Erythroblast (primary cell): ENCODE measurements around the gene TSPAN9.

ENCODE experiments used
- GATA1 ChIP-seq: IDR thresholded peaks from 2 replicates; pipeline ENCODE4 v1.6.1; 2011; ENCODE audit warnings: low read depth, mild to moderate bottlenecking, control low read depth, low read length, moderate library complexity
- POLR2A ChIP-seq: IDR thresholded peaks from 2 replicates; pipeline ENCODE4 v1.6.1; 2011; ENCODE audit warnings: mild to moderate bottlenecking, low read length

- TF ChIP-seq POLR2A: no peak
- no peak for TF ChIP-seq GATA1
These were observed 108.2 kb downstream of the TSPAN9 start for GRCh38 chr12:3185260-3185870.
